Measurements from ENCODE around the gene SLC6A2.

GRCh38 chr16:55661941-55662643 lies 6.3 kb downstream of the SLC6A2 start:
- TF ChIP-seq EZH2phosphoT487 (IDR thresholded peaks at IDR 0.05; ENCODE audit: low read length) (no peak), CTCF (IDR thresholded peaks at IDR 0.05; ENCODE audit: low read length) (no peak), EZH2 (optimal IDR thresholded peaks at IDR 0.05; ENCODE audit: low read depth, low read length) (no peak)
